ENCODE data around the gene CACNA1G. TPM values are rescaled to one million over a fixed set of nuclear protein-coding genes. Genes with fewer than 3 reads are reported as not detected.

Gene CACNA1G
- total and polyA plus RNA-seq, 2 donors (not counting 3 experiments of a cell fraction or from before 2014, with no cell fraction given) = not detected

DNA sequence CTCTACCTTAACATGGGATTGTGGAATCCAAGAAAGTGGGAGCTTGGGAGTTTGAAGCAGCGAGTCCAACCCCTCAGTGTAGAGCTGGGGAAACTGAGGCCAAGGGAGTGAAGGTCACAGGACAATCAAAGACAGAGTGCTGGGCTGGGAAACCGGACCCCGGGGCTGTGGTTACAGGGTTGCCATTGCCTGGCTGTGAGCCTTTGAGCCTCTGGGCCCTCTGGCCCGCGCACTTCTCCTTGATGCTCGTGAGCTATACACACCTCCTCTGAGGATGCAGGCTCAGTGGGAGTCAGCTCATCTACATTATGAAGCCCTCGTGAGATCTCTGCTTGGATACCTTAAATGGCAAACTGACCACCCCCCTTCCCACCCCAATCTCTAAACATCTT, 76.3 kb downstream of the CACNA1G start:
- dilution Hi-C loops (cut with MboI; ENCODE audit: extremely low pct_ligation_motif_present, low sequenced_read_pairs) = no loop called here
- no peaks in the 10 kb centered on the region for H4K20me1 ChIP-seq (replicated peaks; ENCODE audit: control insufficient read depth, extremely low read depth, insufficient read depth, low read length)
- peaks cover 49% of the 10 kb centered on the region for H3K4me1 ChIP-seq (ENCODE audit: control insufficient read depth, extremely low read depth, insufficient read depth, low read length)
- ChIA-PET CTCF (interaction anchor here (0.8 to 7.0 kb wide), 7 partner anchors 9 to 68 kb away, joined by 3 to 96 read pairs (median 4); no protein-coding TSS in a partner anchor), POLR2A (no interaction called here)
- no TSS peak for BruUV-seq (replicated peaks)
- intact Hi-C loops (cut with micrococcal nuclease) = no loop called here
- no peaks in the 10 kb centered on the region for H3K27me3 ChIP-seq (ENCODE audit: control insufficient read depth in 2 of 2, insufficient read depth in 2 of 2, low read length in 2 of 2)
- no peaks in the 10 kb centered on the region for H3K79me2 ChIP-seq (ENCODE audit: control insufficient read depth, insufficient read depth, low read length)
- H3K4me3 ChIP-seq (replicated peaks in 1 of 3; ENCODE audit: insufficient read depth in 1 of 3, low read depth in 1 of 3, low read length in 3 of 3) = no peak overlapping the region
- FAIRE-seq (no peak), DNase-seq (ENCODE audit: low read depth, low spot score) (no peak)
- H3K36me3 ChIP-seq (ENCODE audit: control insufficient read depth in 2 of 2, extremely low read depth in 1 of 2, insufficient read depth in 2 of 2, low read length in 2 of 2) = no peaks in the 10 kb centered on the region
- H3K27ac ChIP-seq (ENCODE audit: insufficient read depth, low read depth, low read length) = no peak overlapping the region
- H2AFZ ChIP-seq (ENCODE audit: low read depth, low read length) = no peak overlapping the region
- H3K9me3 ChIP-seq (replicated peaks; ENCODE audit: control insufficient read depth, insufficient read depth, low read length) = no peaks in the 10 kb centered on the region
- H3K9ac ChIP-seq (replicated peaks; ENCODE audit: extremely low read depth, insufficient read depth, low read length) = no peak overlapping the region
- TF ChIP-seq MYC (IDR thresholded peaks at IDR 0.05; ENCODE audit: low read depth, low read length) = no peak
- H3K9me1 ChIP-seq (replicated peaks; ENCODE audit: control insufficient read depth, extremely low read depth, insufficient read depth, low read length) = no peaks in the 10 kb centered on the region
- no peak overlapping the region for H3K4me2 ChIP-seq (ENCODE audit: insufficient read depth, low read length)

DNA sequence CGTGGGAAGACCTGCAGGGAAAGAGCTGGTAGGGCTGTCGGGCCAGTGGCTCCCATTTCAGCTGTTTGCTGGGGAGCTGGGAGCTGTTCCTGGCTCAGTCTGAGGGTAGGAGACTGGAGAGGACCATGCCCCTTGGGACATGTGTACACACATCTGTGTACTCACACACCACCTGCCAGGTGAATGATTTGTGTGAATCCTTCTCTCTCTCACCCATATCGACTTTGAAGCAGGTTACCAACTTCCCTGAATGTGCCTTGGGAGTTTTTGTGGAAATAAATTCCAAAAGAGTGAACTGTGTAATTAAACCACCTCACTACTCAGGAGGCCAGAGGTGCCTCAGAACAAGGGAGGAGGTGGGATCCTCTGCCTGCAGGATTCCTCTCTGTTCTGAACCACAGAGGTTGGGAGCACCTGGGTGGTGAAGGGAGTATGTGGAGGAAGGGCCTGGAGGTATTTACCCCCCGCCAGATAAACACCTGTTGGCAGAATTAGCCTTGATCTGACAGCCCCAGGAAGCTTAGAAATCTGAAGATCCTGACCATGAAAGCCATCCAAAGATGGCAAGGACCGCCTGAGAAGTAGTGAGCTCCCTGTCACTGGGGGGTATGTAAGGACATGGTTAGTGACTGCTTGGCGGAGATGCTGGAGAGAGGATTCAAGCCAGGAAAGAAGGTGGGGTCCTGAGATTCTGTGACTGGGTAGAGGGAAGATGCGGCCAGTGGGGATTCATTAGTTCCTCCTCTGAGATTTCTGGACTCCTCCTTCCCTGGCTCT, 77.5 kb downstream of the CACNA1G start:
- CTCF ChIA-PET = interaction anchor here (0.8 to 7.0 kb wide), 13 partner anchors 10 to 241 kb away, joined by 3 to 96 read pairs (median 7); partner anchors contain the start of gene LRRC59
- dilution Hi-C loops (cut with MboI; ENCODE audit: extremely low pct_ligation_motif_present, low sequenced_read_pairs) (no loop called here), intact Hi-C loops (cut with micrococcal nuclease) (no loop called here)
- H3K4me3 ChIP-seq (replicated peaks in 1 of 3; ENCODE audit: insufficient read depth in 1 of 3, low read depth in 1 of 3, low read length in 3 of 3) = no peak overlapping the region
- DNase-seq (ENCODE audit: low read depth, low spot score) (no peak), FAIRE-seq (no peak)
- no peaks in the 10 kb centered on the region for H4K20me1 ChIP-seq (replicated peaks; ENCODE audit: control insufficient read depth, extremely low read depth, insufficient read depth, low read length)
- no peaks in the 10 kb centered on the region for H3K9me3 ChIP-seq (replicated peaks; ENCODE audit: control insufficient read depth, insufficient read depth, low read length)
- H3K27ac ChIP-seq (ENCODE audit: insufficient read depth, low read depth, low read length) = peak overlapping the region; percentile 72
- peak overlapping the region; percentile 36 for H3K4me2 ChIP-seq (ENCODE audit: insufficient read depth, low read length)
- BruUV-seq (replicated peaks) = no TSS peak
- H3K4me1 ChIP-seq (ENCODE audit: control insufficient read depth, extremely low read depth, insufficient read depth, low read length) = peaks cover 46% of the 10 kb centered on the region
- H3K9ac ChIP-seq (replicated peaks; ENCODE audit: extremely low read depth, insufficient read depth, low read length) = no peak overlapping the region
- H3K27me3 ChIP-seq (ENCODE audit: control insufficient read depth in 2 of 2, insufficient read depth in 2 of 2, low read length in 2 of 2) = no peaks in the 10 kb centered on the region
- H3K79me2 ChIP-seq (ENCODE audit: control insufficient read depth, insufficient read depth, low read length) = no peaks in the 10 kb centered on the region
- POLR2A ChIA-PET = interaction anchor here (2.8 kb wide), 1 partner anchor 23 kb away, joined by 23 read pairs; no protein-coding TSS in a partner anchor
- no peak overlapping the region for H2AFZ ChIP-seq (ENCODE audit: low read depth, low read length)
- H3K36me3 ChIP-seq (ENCODE audit: control insufficient read depth in 2 of 2, extremely low read depth in 1 of 2, insufficient read depth in 2 of 2, low read length in 2 of 2) = no peaks in the 10 kb centered on the region
- TF ChIP-seq, protein P1, sequence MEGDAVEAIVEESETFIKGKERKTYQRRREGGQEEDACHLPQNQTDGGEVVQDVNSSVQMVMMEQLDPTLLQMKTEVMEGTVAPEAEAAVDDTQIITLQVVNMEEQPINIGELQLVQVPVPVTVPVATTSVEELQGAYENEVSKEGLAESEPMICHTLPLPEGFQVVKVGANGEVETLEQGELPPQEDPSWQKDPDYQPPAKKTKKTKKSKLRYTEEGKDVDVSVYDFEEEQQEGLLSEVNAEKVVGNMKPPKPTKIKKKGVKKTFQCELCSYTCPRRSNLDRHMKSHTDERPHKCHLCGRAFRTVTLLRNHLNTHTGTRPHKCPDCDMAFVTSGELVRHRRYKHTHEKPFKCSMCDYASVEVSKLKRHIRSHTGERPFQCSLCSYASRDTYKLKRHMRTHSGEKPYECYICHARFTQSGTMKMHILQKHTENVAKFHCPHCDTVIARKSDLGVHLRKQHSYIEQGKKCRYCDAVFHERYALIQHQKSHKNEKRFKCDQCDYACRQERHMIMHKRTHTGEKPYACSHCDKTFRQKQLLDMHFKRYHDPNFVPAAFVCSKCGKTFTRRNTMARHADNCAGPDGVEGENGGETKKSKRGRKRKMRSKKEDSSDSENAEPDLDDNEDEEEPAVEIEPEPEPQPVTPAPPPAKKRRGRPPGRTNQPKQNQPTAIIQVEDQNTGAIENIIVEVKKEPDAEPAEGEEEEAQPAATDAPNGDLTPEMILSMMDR (IDR thresholded peaks at IDR 0.05; ENCODE audit: extremely low read depth in 1 of 2, insufficient read depth in 1 of 2, low read depth in 1 of 2, low read length in 2 of 2) = no peak
- TF ChIP-seq EZH2 (IDR thresholded peaks at IDR 0.05; ENCODE audit: borderline replicate concordance, low read depth, low read length, severe bottlenecking) = no peak
- TF ChIP-seq JUN (IDR thresholded peaks at IDR 0.05; ENCODE audit: borderline replicate concordance, insufficient read depth, insufficient read length, low read depth) = no peak
- TF ChIP-seq POLR2A (IDR thresholded peaks at IDR 0.05; ENCODE audit: low read depth, low read length) = no peak
- no peak for TF ChIP-seq MYC (IDR thresholded peaks at IDR 0.05; ENCODE audit: low read depth, low read length)
- no peak for TF ChIP-seq GATA2 (IDR thresholded peaks at IDR 0.05; ENCODE audit: insufficient read depth, insufficient read length, low read depth, low read length)
- TF ChIP-seq FOS (IDR thresholded peaks at IDR 0.05; ENCODE audit: borderline replicate concordance, insufficient read depth, low read length) = no peak
- TF ChIP-seq POLR2AphosphoS5 (IDR thresholded peaks at IDR 0.05; ENCODE audit: insufficient read depth, low read depth, low read length) = no peak
- TF ChIP-seq, protein P2, sequence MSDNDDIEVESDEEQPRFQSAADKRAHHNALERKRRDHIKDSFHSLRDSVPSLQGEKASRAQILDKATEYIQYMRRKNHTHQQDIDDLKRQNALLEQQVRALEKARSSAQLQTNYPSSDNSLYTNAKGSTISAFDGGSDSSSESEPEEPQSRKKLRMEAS (IDR thresholded peaks at IDR 0.05; ENCODE audit: insufficient read depth, insufficient read length) = no peak
- H3K9me1 ChIP-seq (replicated peaks; ENCODE audit: control insufficient read depth, extremely low read depth, insufficient read depth, low read length) = no peaks in the 10 kb centered on the region

Data from endothelial cell of umbilical vein (primary cell).